Subcutaneous abdominal adipose tissue (tissue), 5 donors: ENCODE data around the gene AIFM3.
A peak's percentile ranks its signal among the peaks of the same experiment; 100 is the strongest.
"Not testable (repeated sequence)": the region's sequence is repeated elsewhere in the genome, so short reads cannot be mapped to it uniquely, and the experiment has no call there.

Experiments
- H3K27ac ChIP-seq: one replicate; pipeline ENCODE4 v1.7.0; 2013; ENCODE audit warnings: low read depth, mild to moderate bottlenecking, inconsistent platforms, low read length, moderate library complexity
- H3K27me3 ChIP-seq, 5 donors: one replicate each; pipeline ENCODE4 v1.7.0; 2013; ENCODE audit warnings: low read length in 5 of 5, inconsistent platforms in 1 of 5; ENCODE audit not compliant: control insufficient read depth in 5 of 5, insufficient read depth in 4 of 5
- H3K36me3 ChIP-seq, 5 donors: one replicate each; pipeline ENCODE4 v1.7.0; 2013; ENCODE audit warnings: low read length in 5 of 5; ENCODE audit not compliant: control insufficient read depth in 5 of 5, insufficient read depth in 5 of 5
- H3K4me1 ChIP-seq, 5 donors: one replicate each; pipeline ENCODE4 v1.7.0; 2013; ENCODE audit warnings: low read length in 5 of 5, mild to moderate bottlenecking in 3 of 5, moderate library complexity in 1 of 5; ENCODE audit not compliant: control insufficient read depth in 5 of 5, insufficient read depth in 5 of 5
- H3K4me3 ChIP-seq, 5 donors: one replicate each; pipeline ENCODE4 v1.7.0; 2013; ENCODE audit warnings: low read length in 5 of 5, low read depth in 1 of 5
- H3K9ac ChIP-seq, 5 donors: one replicate each; pipeline ENCODE4 v1.7.0; 2013; ENCODE audit warnings: low read length in 5 of 5, mild to moderate bottlenecking in 4 of 5, moderate library complexity in 3 of 5
- H3K9me3 ChIP-seq, 5 donors: one replicate each; pipeline ENCODE4 v1.7.0; 2013; ENCODE audit warnings: low read length in 5 of 5; ENCODE audit not compliant: control insufficient read depth in 5 of 5
- donor health status: healthy.
- donor health status: healthy.
- donor health status: healthy.
- donor health status: healthy.
- donor health status: healthy.

AIFM3 gene

DNA sequence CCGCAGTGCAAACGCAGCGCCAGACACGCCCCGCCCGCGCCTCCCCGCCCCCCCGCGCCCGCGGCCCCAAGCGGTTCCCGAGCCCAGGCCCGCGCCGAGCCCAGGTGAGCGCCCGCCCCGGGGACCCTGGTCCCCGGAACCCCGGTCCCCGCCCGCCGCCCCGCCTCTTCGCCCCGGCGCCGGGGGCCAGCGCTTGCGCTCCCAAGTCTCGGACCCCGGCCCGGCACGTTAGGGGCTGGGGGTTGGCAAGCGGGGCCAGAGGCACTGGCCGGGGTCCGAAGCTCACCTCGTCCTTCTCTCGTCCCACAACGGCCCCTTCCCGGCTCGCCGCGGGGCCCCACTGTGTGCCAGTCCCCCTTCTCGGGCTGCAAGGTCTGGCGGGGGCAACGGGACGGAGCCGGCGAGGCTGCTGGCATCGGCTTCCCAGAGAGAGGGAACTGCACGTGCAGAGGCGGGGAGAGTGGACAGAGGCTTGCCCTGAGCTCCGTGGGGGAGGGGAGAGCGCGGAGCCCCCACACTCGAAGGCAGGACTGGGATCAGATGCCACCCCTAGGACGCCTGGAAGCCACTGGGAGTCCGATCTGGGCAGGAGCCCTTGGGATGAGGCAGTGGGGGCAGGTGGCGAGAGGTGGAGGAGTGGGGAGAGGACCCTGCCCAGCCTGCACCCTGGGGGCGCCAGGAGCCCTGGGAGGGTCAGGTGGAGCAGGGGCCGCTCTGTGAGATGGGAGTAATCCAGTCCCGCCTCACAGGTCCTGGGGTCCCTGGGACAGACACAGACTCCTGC lies 1.8 kb upstream of the AIFM3 start:
- H3K27ac ChIP-seq = no peak overlapping the region
- H3K9ac ChIP-seq = no peak overlapping the region
- H3K4me1 ChIP-seq = peaks cover 0 to 33% (median 10%) of the 10 kb centered on the region in 5 donors
- peaks cover 12 to 23% (median 17%) of the 10 kb centered on the region in 5 donors for H3K27me3 ChIP-seq
- H3K9me3 ChIP-seq = no peaks in the 10 kb centered on the region
- H3K4me3 ChIP-seq = peak overlapping the region in 3 of 5 donors; percentile 26 to 38 (median 30)
- no peaks in the 10 kb centered on the region for H3K36me3 ChIP-seq

GRCh38 chr22:20965888-20966855 lies 883 bp upstream of the AIFM3 start:
- Histone ChIP-seq H3K4me3 (no peak overlapping the region), H3K9me3 (no peaks in the 10 kb centered on the region), H3K27ac (no peak overlapping the region), H3K4me1 (peaks cover 0 to 33% (median 10%) of the 10 kb centered on the region in 5 donors), H3K27me3 (peaks cover 12 to 23% (median 17%) of the 10 kb centered on the region in 5 donors), H3K36me3 (no peaks in the 10 kb centered on the region), H3K9ac (no peak overlapping the region)

- H3K27ac ChIP-seq = no peak overlapping the region
- no peaks in the 10 kb centered on the region for H3K9me3 ChIP-seq
- peaks cover 0 to 34% (median 10%) of the 10 kb centered on the region in 5 donors for H3K4me1 ChIP-seq
- H3K36me3 ChIP-seq = no peaks in the 10 kb centered on the region
- H3K9ac ChIP-seq = no peak overlapping the region
- no peak overlapping the region for H3K4me3 ChIP-seq
- peaks cover 12 to 23% (median 17%) of the 10 kb centered on the region in 5 donors for H3K27me3 ChIP-seq
Measured at GRCh38 chr22:20967697-20968211, 699 bp downstream of the AIFM3 start.

- peaks cover 0 to 34% (median 10%) of the 10 kb centered on the region in 5 donors for H3K4me1 ChIP-seq
- H3K9ac ChIP-seq = no peak overlapping the region
- no peaks in the 10 kb centered on the region for H3K36me3 ChIP-seq
- no peak overlapping the region for H3K27ac ChIP-seq
- H3K27me3 ChIP-seq = peaks cover 12 to 19% (median 17%) of the 10 kb centered on the region in 5 donors
- H3K9me3 ChIP-seq = no peaks in the 10 kb centered on the region
- no peak overlapping the region for H3K4me3 ChIP-seq
Measured at GRCh38 chr22:20968281-20968977, 1.4 kb downstream of the AIFM3 start.

DNA sequence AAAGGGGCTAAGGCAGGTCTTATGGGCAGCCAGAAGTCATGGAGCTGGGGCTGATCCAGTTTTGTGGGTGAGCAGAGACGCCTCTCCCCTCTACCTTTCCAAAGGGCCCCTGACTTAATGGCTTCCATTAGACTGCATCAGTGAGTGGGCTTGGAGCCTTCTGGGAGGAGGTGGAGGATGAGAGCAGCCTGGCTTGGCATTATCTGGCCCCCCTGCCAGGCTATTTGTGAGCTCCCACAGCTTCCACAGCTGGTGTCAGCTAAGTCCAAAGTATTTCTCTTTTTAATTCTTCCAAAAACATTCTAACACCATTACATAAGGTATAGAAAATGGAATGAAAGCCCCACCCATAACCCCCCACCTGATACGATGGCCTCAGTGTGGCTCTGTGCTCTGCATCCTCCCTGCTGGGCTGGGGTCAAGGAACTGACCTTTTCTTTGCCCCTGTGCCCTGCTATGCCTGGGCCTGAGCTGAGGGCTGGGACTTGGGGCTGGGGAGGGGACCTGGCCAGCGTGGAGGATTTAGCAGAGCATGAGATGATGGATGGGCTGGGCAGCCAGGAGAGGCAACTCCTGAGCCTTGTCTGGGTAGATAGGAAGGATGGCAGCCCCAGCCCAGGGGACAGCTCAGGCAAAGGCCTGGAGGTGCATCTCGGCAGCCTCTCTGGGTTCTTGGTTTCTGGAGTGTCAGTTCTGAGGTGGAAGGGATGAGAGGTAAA lies 4.0 kb downstream of the AIFM3 start:
- Histone ChIP-seq H3K27ac (no peak overlapping the region), H3K9ac (no peak overlapping the region), H3K4me3 (no peak overlapping the region), H3K4me1 (peaks cover 0 to 21% (median 2%) of the 10 kb centered on the region in 5 donors), H3K27me3 (no peaks in the 10 kb centered on the region), H3K9me3 (no peaks in the 10 kb centered on the region), H3K36me3 (no peaks in the 10 kb centered on the region)

DNA sequence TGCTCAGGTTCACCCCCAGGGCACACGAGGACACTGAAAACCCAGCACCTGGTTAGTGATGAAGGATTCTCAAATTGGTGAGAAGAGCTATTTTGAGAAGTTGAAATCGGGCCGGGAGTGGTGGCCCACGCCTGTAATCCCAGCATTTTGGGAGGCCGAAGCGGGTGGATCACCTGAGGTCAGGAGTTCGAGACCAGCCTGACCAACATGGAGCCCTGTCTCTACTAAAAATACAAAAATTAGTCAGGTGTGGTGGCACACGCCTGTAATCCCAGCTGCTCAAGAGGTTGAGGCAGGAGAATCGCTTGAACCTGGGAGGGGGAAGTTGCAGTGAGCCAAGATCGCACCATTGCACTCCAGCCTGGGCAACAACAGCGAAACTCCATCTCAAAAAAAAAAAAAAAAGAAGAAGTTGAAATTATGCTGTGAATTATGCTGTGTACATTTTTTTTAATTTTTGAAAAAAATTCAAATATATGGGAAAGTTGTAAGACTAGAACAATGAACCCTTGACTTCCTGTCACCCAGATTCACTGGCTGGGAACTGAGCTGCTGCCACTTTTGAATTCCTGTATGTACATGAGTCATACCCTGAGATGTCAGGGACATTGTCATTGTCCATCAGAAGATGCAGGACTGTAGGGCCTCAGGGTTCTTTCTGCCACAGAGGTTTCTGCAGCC lies 5.1 kb downstream of the AIFM3 start:
- not testable (repeated sequence) for H3K9me3 ChIP-seq, H3K9ac ChIP-seq, H3K4me3 ChIP-seq, H3K27me3 ChIP-seq, H3K27ac ChIP-seq, H3K36me3 ChIP-seq
- peaks cover 0 to 21% (median 2%) of the 10 kb centered on the region in 5 donors for H3K4me1 ChIP-seq

- Histone ChIP-seq H3K9ac (no peak overlapping the region), H3K27me3 (peaks cover 0 to 2% (median 0%) of the 10 kb centered on the region in 5 donors), H3K9me3 (peaks cover 0 to 4% (median 0%) of the 10 kb centered on the region in 5 donors), H3K4me3 (no peak overlapping the region), H3K36me3 (no peaks in the 10 kb centered on the region), H3K27ac (no peak overlapping the region), H3K4me1 (peaks cover 0 to 14% (median 2%) of the 10 kb centered on the region in 5 donors)
Measured at GRCh38 chr22:20972933-20973577, 6.0 kb downstream of the AIFM3 start.

GRCh38 chr22:20973634-20974286 lies 6.7 kb downstream of the AIFM3 start:
- Histone ChIP-seq H3K4me3 (no peak overlapping the region), H3K27ac (no peak overlapping the region), H3K4me1 (peaks cover 0 to 7% (median 1%) of the 10 kb centered on the region in 5 donors), H3K9ac (no peak overlapping the region), H3K36me3 (no peaks in the 10 kb centered on the region), H3K27me3 (peaks cover 0 to 3% (median 0%) of the 10 kb centered on the region in 5 donors), H3K9me3 (peaks cover 0 to 11% (median 6%) of the 10 kb centered on the region in 5 donors)
